NK-92 (cell line): ENCODE data around the gene ABCC12.
"Not testable (repeated sequence)": the region's sequence is repeated elsewhere in the genome, so short reads cannot be mapped to it uniquely, and the experiment has no call there.

Source experiments
- DNase-seq: peaks from one replicate; lab custom pipeline; 2025; ENCODE audit not compliant: unreplicated experiment; lab: John Stamatoyannopoulos, UW

Gene ABCC12

GRCh38 chr16:48155926-48156789 lies at the start of gene ABCC12:
Gene ABCC12 (minus strand): TSS chr16:48155993. CDS start chr16:48146424, 9,569 bp downstream.
- DNase-seq, result no peak

- no peak for DNase-seq
Measured at GRCh38 chr16:48204825-48205151, 49.0 kb upstream of the ABCC12 start.

- no peak for DNase-seq
Measured at GRCh38 chr16:48203974-48204824, 48.4 kb upstream of the ABCC12 start.

- DNase-seq, result no peak
Measured at GRCh38 chr16:48201515-48202201, 45.9 kb upstream of the ABCC12 start.

DNA sequence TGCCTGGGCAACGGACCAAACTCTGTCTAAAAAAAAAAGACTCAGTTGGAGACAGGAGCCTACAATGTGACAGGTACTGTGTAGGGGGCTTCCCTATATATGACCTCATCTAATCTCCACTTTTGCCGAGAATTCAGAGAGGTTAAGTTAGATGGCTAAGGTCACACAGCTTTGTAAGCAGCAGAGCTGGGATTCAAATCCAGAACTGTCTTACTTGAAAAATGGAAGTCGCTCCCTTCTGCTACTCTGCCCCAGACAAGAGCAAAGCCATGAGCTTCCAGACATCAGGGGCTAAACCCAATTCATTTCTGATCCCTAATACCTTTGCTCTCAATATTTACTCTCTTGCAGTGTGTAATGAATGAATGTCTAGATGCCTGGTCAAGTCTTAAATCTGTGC lies 41.5 kb upstream of the ABCC12 start:
- no peak for DNase-seq

GRCh38 chr16:48194828-48195556 lies 39.2 kb upstream of the ABCC12 start:
- no peak for DNase-seq

DNA sequence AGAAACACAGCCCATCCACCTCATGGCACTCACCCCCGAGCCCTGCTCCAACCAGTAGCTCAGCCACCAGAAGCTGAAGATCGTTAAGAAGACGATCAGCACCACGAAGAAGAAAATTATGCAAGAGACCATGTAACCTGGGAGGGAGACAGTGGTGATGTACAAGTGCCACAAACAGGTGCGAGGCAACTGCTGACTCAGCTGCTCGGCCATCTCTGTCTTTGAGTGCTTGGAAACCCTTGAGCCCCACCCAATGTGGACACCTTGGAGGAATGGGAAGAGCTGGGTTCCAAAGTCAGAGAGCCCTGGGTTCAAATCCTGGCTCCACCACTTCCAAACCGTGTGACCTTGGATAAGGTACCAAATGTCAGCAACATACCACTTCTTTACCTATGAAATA lies 38.1 kb upstream of the ABCC12 start:
- no peak for DNase-seq

- no peak for DNase-seq
Measured at GRCh38 chr16:48188449-48189102, 32.8 kb upstream of the ABCC12 start.

- DNase-seq, result no peak
Measured at GRCh38 chr16:48187779-48188178, 32.0 kb upstream of the ABCC12 start.

DNA sequence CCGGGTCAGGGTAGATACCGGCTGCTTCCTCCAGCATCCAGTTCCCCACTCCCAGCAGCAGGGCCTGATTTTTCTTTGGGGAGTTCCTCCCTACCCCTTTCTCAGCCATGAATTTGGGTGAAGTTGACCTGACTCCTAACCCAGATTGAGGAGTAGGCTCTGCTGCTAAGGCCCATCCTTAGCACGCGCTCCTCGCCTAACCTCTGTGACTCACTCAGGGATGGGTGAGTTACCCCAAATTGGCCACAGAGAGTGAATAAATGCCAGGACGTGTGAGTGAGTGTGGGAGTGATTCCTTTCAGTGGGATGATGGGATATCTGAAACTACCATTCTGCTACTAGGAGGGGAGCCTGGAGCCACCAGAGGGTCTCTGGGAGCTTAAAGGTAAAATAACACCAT lies 28.9 kb upstream of the ABCC12 start:
- no peak for DNase-seq

DNA sequence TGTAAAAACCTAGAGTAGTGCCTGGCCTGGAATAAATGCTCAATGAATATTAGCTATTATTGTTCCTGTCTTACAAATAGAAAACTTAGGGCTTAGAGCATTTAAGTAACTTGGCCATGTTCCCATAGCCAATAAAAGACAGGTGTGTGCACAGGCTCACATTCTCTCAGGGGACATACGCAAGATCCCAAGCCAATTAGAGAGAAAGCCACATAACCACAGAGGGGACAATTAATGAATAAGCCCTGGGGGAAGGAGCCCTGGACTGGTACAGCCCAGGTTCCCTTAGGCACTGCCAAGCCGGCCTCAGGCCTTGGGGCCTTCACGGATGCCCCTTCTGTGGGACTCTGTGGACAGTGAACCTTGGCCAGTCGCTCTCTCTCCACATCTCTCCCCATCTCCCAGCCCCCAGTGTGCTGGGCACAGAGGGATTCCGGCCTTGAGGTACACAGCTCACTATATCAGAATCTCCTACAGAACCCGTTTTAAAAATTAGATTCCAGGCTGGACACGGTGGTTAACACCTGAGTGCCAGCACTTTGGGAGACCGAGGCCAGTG lies 27.3 kb upstream of the ABCC12 start:
- no peak for DNase-seq

DNA sequence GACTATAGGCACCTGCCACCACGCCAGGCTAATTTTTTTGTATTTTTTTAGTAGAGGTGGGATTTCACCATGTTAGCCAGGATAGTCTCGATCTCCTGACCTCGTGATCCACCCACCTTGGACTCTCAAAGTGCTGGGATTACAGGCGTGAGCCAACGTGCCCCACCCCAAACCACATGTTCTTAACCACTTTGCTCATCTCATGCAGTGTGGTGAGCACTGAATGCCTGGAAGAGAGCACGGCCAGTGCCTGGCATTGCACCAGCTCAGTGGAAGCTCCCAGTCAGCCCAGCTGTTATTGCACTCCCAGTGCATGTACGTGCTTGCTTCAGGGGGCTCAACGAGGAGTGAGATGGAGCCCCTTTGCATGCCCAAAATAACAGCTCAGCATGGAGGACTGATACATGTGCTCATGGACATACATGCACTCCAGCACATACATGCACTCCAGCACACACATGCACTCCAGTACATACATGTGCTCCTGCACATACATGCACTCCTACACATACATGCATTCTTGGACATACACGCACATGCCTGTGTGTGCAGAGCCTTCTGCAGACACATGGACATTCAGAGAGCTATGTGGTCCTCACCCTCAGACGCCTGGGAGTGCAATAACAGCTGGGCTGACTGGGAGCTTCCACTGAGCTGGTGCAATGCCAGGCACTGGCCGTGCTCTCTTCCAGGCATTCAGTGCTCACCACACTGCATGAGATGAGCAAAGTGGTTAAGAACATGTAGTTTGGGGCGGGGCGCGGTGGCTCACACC lies 26.1 kb upstream of the ABCC12 start:
- not testable (repeated sequence) for DNase-seq

GRCh38 chr16:48180868-48181480 lies 25.2 kb upstream of the ABCC12 start:
- DNase-seq, result no peak

DNA sequence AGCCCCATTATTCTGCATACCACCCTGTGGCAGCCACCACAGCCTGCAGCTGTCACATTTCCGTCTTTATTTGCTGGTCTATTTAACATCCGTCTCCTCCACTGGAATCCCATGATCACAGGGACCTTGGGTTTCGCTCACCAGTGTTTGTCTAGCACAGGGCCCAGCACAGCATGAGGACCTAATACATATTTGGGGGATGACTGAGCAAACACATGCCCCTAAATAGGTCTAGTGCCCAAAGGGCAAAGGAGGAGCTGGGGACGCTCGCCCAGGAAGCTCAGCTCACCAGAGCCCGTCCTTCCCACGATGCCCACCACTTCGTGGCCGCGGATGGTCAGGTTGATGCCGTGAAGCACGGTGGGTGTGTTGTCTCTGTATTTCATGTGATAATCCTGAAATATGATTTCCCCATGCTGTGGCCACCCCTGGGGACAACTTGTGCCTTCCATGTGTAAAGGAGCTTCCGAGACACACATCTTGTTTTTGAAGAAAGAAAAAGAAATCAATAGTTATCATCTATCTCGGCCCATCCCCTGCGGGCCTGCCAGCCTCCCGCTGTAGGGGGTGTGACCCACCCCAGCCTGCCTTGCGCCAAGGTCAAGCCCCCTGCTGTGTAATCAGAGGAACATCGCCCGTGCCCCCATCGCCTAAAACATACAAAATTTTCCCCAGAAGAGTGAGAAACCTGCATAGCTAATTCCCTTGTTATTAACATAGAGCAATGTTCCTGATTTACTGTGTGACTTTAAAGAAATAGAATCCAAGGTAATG lies 21.0 kb upstream of the ABCC12 start:
- DNase-seq, result no peak

- no peak for DNase-seq
Measured at GRCh38 chr16:48173889-48174288, 18.1 kb upstream of the ABCC12 start.

DNA sequence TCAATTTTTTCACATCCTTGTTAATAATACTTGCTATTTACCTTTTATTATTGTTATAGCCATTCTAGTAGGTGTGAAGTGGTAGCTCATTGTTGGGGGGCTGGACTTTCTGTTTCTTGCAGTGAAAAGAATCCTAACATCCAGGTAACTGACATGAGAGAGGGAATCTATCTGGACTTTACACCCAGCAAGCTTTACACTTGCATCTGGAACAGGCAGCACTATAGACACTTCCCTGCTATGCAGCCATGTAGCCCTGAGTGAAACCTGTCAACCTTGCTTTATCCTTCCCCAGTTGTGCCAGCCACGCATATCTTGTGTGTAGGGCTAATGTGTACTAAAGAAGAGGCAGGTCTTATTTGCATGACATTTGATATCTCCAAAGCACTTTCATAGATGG lies 16.9 kb upstream of the ABCC12 start:
- DNase-seq, result no peak

DNA sequence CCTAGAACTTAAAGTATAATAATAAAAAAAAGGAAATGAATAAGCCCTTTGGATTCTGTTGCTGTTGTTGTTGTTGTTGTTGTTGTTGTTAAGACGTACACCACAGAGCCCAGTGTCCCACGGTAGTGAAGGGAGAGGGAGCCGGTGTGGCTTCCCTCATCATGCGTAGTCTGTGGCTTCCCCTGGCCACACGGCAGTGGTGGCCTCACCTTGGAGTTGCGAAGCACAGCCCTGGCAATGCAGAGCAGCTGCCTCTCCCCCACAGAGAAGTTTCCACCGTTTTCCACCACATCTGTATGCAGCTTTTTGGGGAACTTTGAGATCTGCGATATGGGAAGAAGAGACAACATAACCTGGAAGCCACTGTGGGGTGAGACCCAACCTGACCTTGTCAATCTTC lies 14.1 kb upstream of the ABCC12 start:
- no peak for DNase-seq

DNA sequence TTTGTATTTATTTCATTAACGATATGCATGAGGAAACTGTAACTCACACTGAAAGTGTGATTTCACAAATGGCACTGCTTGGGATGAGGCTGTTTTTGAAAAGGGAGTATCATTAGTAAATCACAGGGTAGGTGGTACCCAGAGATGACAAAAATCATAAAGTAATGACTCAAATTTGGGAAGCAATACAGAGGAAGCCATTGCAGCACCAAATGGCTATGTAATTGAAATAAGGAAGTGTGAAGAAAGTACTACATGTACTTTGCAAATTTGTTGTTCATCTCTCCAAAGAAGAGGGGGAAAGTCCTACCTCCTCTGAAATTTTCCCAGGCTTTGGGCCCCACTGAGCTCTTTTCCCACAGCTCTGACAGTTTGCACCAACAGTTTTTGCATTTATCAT lies 12.3 kb upstream of the ABCC12 start:
- DNase-seq, result no peak
